ENCODE measurements around the gene OSBPL3.

The OSBPL3 gene

DNA sequence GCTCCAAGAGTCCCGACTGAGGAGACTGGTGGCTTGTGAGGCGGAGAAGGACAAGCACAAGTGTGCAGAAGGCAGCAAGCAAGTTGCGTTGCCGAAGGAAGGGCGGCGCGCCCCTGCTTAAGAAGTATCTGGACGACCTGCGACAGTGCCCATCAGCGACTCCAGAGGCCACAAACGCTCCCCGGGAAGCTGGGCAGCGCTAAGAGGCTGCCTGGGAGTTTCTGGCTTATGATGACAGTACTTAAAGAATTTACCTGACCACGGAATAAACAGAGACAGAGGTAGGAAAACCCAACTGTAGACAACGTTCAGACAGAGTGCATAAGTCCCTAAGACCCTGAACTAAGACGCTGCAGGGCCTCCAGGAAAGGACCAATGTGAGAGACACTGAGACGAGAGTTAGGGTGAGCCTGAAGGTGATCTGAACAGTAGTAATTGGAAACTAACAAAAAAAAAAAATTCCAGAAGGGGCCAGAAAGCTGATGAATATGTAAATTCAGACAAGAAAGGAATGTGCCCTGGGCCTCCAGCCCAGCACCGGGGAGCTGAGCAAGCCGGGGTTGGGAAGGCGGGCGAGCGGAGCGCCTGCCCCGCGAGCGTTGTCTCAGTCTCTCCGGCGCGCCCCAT is 1.0 kb downstream of the OSBPL3 start:
- Histone ChIP-seq H3K36me3 (ENCODE audit: control insufficient read depth, insufficient read depth, low read length) (no peaks in the 10 kb centered on the region), H3K9me3 (ENCODE audit: control insufficient read depth, low read length) (no peaks in the 10 kb centered on the region), H3K9ac (ENCODE audit: low read length) (peak overlapping the region; percentile 67), H3K4me1 (ENCODE audit: control insufficient read depth, insufficient read depth, low read length) (peaks cover 13% of the 10 kb centered on the region), H3K4me3 (ENCODE audit: low read length) (peak overlapping the region; percentile 75), H3K27me3 (ENCODE audit: control insufficient read depth, insufficient read depth, low read length) (no peaks in the 10 kb centered on the region)

DNA sequence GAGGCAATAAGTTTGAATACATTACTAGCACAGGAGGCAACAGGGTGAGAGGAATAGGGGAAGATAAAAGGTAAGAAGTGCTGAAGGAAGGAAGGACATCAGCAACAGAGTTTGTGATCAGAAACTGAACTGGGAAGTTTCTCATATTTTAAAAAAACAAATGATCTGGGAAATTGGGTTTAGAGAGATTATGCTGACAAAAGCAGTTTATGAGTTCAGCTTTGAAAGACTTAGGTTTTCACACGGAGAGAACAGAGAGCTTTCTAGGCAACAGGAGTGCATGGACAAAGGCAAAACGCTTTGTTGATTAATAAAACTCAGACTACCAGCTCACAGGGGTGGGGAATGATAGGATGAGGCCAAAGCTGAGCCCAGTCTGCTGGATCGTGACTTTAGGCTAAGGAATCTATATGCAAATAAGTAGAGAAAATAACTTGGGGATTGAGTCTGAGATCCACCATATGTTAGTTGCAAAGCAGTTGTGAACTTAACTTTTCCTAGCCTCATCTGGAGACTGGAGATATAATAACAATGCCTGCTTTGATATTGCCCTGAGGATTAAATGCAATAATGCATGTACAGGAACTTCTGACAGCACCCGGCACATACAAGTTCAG is 4.2 kb downstream of the OSBPL3 start:
- H3K27me3 ChIP-seq (ENCODE audit: control insufficient read depth, insufficient read depth, low read length) = no peaks in the 10 kb centered on the region
- H3K9ac ChIP-seq (ENCODE audit: low read length) = no peak overlapping the region
- H3K36me3 ChIP-seq (ENCODE audit: control insufficient read depth, insufficient read depth, low read length) = no peaks in the 10 kb centered on the region
- no peak overlapping the region for H3K4me3 ChIP-seq (ENCODE audit: low read length)
- peaks cover 21% of the 10 kb centered on the region for H3K4me1 ChIP-seq (ENCODE audit: control insufficient read depth, insufficient read depth, low read length)
- H3K9me3 ChIP-seq (ENCODE audit: control insufficient read depth, low read length) = no peaks in the 10 kb centered on the region

- Histone ChIP-seq H3K4me1 (ENCODE audit: control insufficient read depth, insufficient read depth, low read length) (peaks cover 24% of the 10 kb centered on the region), H3K27me3 (ENCODE audit: control insufficient read depth, insufficient read depth, low read length) (no peaks in the 10 kb centered on the region), H3K4me3 (ENCODE audit: low read length) (no peak overlapping the region), H3K9me3 (ENCODE audit: control insufficient read depth, low read length) (no peaks in the 10 kb centered on the region), H3K36me3 (ENCODE audit: control insufficient read depth, insufficient read depth, low read length) (no peaks in the 10 kb centered on the region), H3K9ac (ENCODE audit: low read length) (no peak overlapping the region)
Observed at GRCh38 chr7:24975172-24975571, 4.8 kb downstream of the OSBPL3 start.

DNA sequence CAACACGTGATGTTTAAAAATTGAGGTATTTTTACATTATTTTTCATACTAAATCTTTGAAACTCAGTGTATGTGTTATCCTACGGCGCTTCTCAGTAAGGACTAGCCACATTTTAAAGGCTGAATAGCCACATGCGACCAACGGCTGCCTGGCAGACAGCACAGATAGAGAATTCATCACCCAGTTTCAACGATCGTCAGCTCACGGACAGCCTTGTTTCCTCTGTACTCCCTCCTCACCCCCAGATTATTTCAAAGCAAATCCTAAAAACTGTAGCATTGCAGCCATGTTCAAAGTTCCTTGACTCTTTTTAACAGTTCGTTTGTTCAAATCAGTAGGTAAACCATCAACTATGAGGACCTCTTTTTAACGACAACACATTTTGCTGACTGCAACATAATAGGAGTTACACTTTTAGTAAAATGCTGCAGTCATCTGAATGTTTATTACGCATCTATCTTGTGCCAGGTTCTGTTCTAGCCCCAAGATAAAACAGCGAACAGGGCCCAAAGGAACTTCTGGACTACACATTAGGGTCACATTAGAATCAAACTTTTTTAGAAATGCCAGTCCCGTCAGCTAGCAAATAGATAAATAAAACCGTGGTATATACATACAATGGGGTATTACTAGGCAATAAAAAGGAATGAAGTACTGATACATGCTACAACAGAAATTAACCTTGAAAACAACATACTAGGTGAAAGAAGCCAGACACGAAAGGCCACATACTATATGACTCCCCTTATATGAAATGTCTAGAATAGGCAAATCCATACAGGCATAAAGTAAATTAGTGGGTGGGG is 5.7 kb downstream of the OSBPL3 start:
- H3K4me3 ChIP-seq (ENCODE audit: low read length) = no peak overlapping the region

DNA sequence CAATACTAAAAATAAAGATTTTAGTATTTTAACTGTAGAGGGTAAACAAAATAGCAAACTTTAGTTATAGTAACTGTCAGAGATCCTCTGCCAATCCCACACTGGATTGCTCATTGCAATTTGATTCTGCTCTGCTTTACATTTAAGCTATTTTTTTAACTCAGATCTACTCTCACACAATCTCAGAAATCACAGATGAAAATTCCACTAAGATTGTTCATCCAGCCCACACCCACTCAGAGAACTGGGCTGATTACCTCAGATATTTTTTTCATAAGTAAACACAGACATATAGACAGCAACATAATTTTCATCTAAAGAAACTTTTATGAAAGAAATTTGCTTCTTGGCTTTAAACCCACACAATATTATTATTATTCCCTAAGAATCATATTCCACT is 7.0 kb downstream of the OSBPL3 start:
- Histone ChIP-seq H3K9me3 (ENCODE audit: control insufficient read depth, low read length) (no peaks in the 10 kb centered on the region), H3K4me1 (ENCODE audit: control insufficient read depth, insufficient read depth, low read length) (peaks cover 20% of the 10 kb centered on the region), H3K27me3 (ENCODE audit: control insufficient read depth, insufficient read depth, low read length) (no peaks in the 10 kb centered on the region), H3K4me3 (ENCODE audit: low read length) (no peak overlapping the region), H3K36me3 (ENCODE audit: control insufficient read depth, insufficient read depth, low read length) (no peaks in the 10 kb centered on the region), H3K9ac (ENCODE audit: low read length) (no peak overlapping the region)

More for the DNA sequence above, 5.7 kb downstream of the OSBPL3 start:
- Histone ChIP-seq H3K4me1 (ENCODE audit: control insufficient read depth, insufficient read depth, low read length) (peaks cover 24% of the 10 kb centered on the region), H3K36me3 (ENCODE audit: control insufficient read depth, insufficient read depth, low read length) (no peaks in the 10 kb centered on the region), H3K9me3 (ENCODE audit: control insufficient read depth, low read length) (no peaks in the 10 kb centered on the region), H3K27me3 (ENCODE audit: control insufficient read depth, insufficient read depth, low read length) (no peaks in the 10 kb centered on the region), H3K9ac (ENCODE audit: low read length) (no peak overlapping the region)

- Histone ChIP-seq H3K4me1 (ENCODE audit: control insufficient read depth, insufficient read depth, low read length) (peaks cover 20% of the 10 kb centered on the region), H3K36me3 (ENCODE audit: control insufficient read depth, insufficient read depth, low read length) (no peaks in the 10 kb centered on the region), H3K9me3 (ENCODE audit: control insufficient read depth, low read length) (no peaks in the 10 kb centered on the region), H3K27me3 (ENCODE audit: control insufficient read depth, insufficient read depth, low read length) (no peaks in the 10 kb centered on the region), H3K4me3 (ENCODE audit: low read length) (no peak overlapping the region), H3K9ac (ENCODE audit: low read length) (no peak overlapping the region)
Observed at GRCh38 chr7:24972166-24972477, 7.9 kb downstream of the OSBPL3 start.

DNA sequence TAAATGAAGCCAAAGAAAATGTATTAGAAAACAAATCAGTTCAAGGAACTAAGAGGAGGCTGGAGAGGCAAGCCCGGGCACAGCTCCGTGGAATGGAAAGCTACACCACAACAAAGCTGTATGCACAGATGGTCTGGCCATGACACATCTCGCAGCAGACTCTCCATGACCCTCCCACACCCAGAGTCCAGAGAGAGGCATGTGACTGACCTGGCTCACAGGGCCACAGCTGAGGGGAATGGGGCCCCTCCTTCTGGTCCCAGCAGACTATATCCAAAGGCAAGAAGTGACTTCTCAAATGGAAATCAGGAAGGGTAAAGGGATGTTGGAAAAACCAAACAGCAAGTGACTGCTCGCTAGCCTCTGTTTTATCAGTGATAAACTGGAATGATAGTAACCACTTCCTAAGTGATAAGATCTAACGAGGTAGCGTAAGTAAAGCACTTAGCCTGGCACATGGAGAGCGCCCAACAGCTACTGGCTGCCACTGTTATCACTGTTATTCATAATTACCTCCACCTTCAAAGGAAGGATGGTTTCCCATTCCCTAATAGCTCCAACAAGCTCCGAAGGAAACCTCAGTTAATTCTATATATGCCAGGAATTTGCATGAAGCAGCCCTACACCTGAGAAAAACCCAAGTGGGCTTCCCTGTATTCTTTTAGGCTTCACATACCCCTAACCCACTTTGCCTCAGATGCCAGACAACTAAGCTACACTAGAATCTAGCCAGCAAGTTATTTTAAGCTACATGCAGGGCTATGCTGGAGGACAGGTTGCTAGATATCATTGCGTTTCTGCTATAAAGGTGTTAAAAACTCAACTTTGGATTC is 8.4 kb downstream of the OSBPL3 start:
- Histone ChIP-seq H3K4me3 (ENCODE audit: low read length) (no peak overlapping the region), H3K27me3 (ENCODE audit: control insufficient read depth, insufficient read depth, low read length) (no peaks in the 10 kb centered on the region), H3K9me3 (ENCODE audit: control insufficient read depth, low read length) (no peaks in the 10 kb centered on the region), H3K4me1 (ENCODE audit: control insufficient read depth, insufficient read depth, low read length) (peaks cover 26% of the 10 kb centered on the region), H3K9ac (ENCODE audit: low read length) (no peak overlapping the region), H3K36me3 (ENCODE audit: control insufficient read depth, insufficient read depth, low read length) (no peaks in the 10 kb centered on the region)

DNA sequence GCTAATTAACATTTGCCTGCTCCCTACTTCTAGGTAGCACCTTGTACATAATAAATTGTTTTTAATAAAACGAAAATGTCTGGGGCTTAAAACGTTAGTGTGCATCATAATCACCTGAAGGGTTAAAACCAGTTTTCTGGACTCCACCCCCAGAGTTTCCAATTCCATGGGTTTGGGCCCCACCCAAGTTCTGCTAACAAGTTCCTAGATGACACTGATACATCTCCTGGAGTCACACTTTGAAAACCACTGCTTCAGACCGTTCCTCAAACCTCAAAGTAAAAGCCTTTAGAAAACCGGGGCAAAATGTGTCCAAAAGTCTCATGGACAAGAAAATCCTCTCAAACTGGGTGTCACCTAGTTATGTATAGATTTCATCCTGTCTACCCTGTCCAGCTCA is 9.3 kb downstream of the OSBPL3 start:
- Histone ChIP-seq H3K27me3 (ENCODE audit: control insufficient read depth, insufficient read depth, low read length) (no peaks in the 10 kb centered on the region), H3K9me3 (ENCODE audit: control insufficient read depth, low read length) (no peaks in the 10 kb centered on the region), H3K36me3 (ENCODE audit: control insufficient read depth, insufficient read depth, low read length) (no peaks in the 10 kb centered on the region), H3K4me1 (ENCODE audit: control insufficient read depth, insufficient read depth, low read length) (peaks cover 35% of the 10 kb centered on the region), H3K9ac (ENCODE audit: low read length) (no peak overlapping the region), H3K4me3 (ENCODE audit: low read length) (no peak overlapping the region)

DNA sequence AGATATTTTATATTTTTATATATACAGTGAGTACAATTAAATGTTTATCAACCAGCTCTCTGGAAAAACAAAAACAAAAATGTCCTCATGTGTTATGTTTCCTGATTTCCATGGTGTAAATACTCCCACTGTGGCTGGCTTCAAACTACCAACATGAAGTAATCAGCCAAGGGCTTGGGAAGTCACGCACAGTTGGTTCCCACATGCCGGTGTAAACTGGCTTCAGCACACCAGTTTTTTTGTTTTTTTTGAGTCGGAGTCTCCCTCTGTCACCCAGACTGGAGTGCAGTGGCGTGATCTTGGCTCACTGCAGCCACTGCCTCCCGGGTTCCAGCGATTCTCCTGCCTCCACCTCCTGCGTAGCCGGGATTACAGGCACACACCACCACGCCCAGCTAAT is 11.8 kb downstream of the OSBPL3 start:
- H3K27me3 ChIP-seq (ENCODE audit: control insufficient read depth, insufficient read depth, low read length) = no peaks in the 10 kb centered on the region
- H3K9ac ChIP-seq (ENCODE audit: low read length) = no peak overlapping the region
- no peaks in the 10 kb centered on the region for H3K9me3 ChIP-seq (ENCODE audit: control insufficient read depth, low read length)
- peaks cover 36% of the 10 kb centered on the region for H3K4me1 ChIP-seq (ENCODE audit: control insufficient read depth, insufficient read depth, low read length)
- no peak overlapping the region for H3K4me3 ChIP-seq (ENCODE audit: low read length)
- H3K36me3 ChIP-seq (ENCODE audit: control insufficient read depth, insufficient read depth, low read length) = no peaks in the 10 kb centered on the region

GRCh38 chr7:24967696-24968095 is 12.3 kb downstream of the OSBPL3 start:
- no peaks in the 10 kb centered on the region for H3K27me3 ChIP-seq (ENCODE audit: control insufficient read depth, insufficient read depth, low read length)
- no peak overlapping the region for H3K4me3 ChIP-seq (ENCODE audit: low read length)
- H3K9me3 ChIP-seq (ENCODE audit: control insufficient read depth, low read length) = no peaks in the 10 kb centered on the region
- no peak overlapping the region for H3K9ac ChIP-seq (ENCODE audit: low read length)
- peaks cover 33% of the 10 kb centered on the region for H3K4me1 ChIP-seq (ENCODE audit: control insufficient read depth, insufficient read depth, low read length)
- no peaks in the 10 kb centered on the region for H3K36me3 ChIP-seq (ENCODE audit: control insufficient read depth, insufficient read depth, low read length)

DNA sequence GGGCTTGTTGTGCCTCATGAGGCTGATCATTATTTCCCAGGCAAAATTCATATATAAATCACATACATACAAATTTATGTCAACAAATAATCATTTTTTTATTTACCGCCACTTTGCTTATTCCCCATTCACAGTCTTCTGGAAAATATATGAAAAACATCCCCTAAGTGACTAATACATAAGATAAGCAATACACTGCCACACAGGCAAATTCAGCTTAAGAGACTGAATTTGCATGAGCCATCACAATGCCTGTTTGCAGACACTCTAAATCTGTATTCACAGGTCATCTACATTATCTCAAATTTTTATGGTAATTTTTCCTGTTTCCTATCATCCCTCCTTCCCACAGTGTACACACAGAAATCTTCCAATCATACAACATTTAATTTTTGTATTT is 13.2 kb downstream of the OSBPL3 start:
- Histone ChIP-seq H3K4me3 (ENCODE audit: low read length) (no peak overlapping the region), H3K27me3 (ENCODE audit: control insufficient read depth, insufficient read depth, low read length) (no peaks in the 10 kb centered on the region), H3K9me3 (ENCODE audit: control insufficient read depth, low read length) (no peaks in the 10 kb centered on the region), H3K9ac (ENCODE audit: low read length) (no peak overlapping the region), H3K4me1 (ENCODE audit: control insufficient read depth, insufficient read depth, low read length) (peaks cover 31% of the 10 kb centered on the region), H3K36me3 (ENCODE audit: control insufficient read depth, insufficient read depth, low read length) (no peaks in the 10 kb centered on the region)

Measured in mucosa of stomach (tissue), 1 donor.